ENCODE data around the gene PUS7.
"Not testable (repeated sequence)": the region's sequence is repeated elsewhere in the genome, so short reads cannot be mapped to it uniquely, and the experiment has no call there.

Gene PUS7

DNA sequence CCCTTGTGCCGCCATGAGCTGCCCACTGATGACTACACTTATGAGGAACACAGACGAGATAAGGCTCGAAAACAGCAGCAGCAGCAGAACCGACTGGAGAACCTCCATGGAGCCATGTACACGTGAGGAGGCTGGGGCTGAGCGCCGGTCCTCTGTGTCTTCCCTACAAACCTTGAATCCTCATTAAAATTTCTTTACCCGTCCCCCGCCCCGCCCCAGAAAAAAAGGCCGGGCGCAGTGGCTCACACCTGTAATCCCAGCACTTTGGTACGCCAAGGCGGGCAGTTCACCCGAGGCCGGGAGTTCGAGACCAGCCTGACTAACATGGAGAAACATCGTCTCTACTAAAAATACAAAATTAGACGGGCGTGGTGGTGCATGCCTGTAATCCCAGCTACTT lies 8.5 kb upstream of the PUS7 start:
- Histone ChIP-seq H4K8ac (ENCODE audit: low read depth, low read length) (no peak overlapping the region), H3K9ac (ENCODE audit: low read length) (no peak overlapping the region), H2AK5ac (ENCODE audit: low read length) (no peak overlapping the region), H2BK12ac (ENCODE audit: low read length) (no peak overlapping the region), H3K4me3 (ENCODE audit: low read depth, low read length) (no peak overlapping the region), H4K91ac (ENCODE audit: low read depth, low read length) (no peak overlapping the region), H3K79me1 (ENCODE audit: low read length) (peaks cover 4% of the 10 kb centered on the region), H4K12ac (ENCODE audit: low read depth, low read length) (no peak overlapping the region), H3K23ac (ENCODE audit: low read length) (no peak overlapping the region), H3K27ac (ENCODE audit: low read depth, low read length) (no peak overlapping the region), H3K36me3 (ENCODE audit: control insufficient read depth in 1 of 2, insufficient read depth in 2 of 2, low read length in 2 of 2) (no peaks in the 10 kb centered on the region), H3K27me3 (ENCODE audit: insufficient read depth, low read length) (no peaks in the 10 kb centered on the region), H3K18ac (ENCODE audit: low read length) (no peak overlapping the region), H3K4ac (ENCODE audit: low read depth, low read length) (no peak overlapping the region), H2BK5ac (ENCODE audit: low read depth, low read length, poor library complexity) (no peak overlapping the region), H2AFZ (ENCODE audit: insufficient read depth, low read length, poor library complexity) (no peak overlapping the region), H3K4me2 (ENCODE audit: low read length) (no peak overlapping the region), H3K4me1 (ENCODE audit: control insufficient read depth in 1 of 2, insufficient read depth in 2 of 2, low read length in 2 of 2) (peaks cover 4 to 5% of the 10 kb centered on the region in 2 experiments), H3K14ac (ENCODE audit: low read length) (no peak overlapping the region), H2BK120ac (ENCODE audit: insufficient read depth, low read length, poor library complexity) (no peak overlapping the region), H3K79me2 (ENCODE audit: control insufficient read depth, insufficient read depth, low read length, poor library complexity) (peaks cover 8% of the 10 kb centered on the region), H3K9me3 (ENCODE audit: insufficient read depth, low read depth, low read length) (peaks cover 1% of the 10 kb centered on the region)
- no peak for DNase-seq
- WGBS (ENCODE audit: extremely low coverage, insufficient coverage, insufficient read length) = no CpG with 5 or more reads among the region's 20 CpGs

- Histone ChIP-seq H2BK12ac (ENCODE audit: low read length) (no peak overlapping the region), H3K9ac (ENCODE audit: low read length) (no peak overlapping the region), H3K36me3 (ENCODE audit: control insufficient read depth in 1 of 2, insufficient read depth in 2 of 2, low read length in 2 of 2) (no peaks in the 10 kb centered on the region), H3K4me1 (ENCODE audit: control insufficient read depth in 1 of 2, insufficient read depth in 2 of 2, low read length in 2 of 2) (peaks cover 4 to 5% of the 10 kb centered on the region in 2 experiments), H3K27me3 (ENCODE audit: insufficient read depth, low read length) (no peaks in the 10 kb centered on the region), H3K9me3 (ENCODE audit: insufficient read depth, low read depth, low read length) (peaks cover 1% of the 10 kb centered on the region), H4K12ac (ENCODE audit: low read depth, low read length) (no peak overlapping the region), H3K4me2 (ENCODE audit: low read length) (no peak overlapping the region), H3K4ac (ENCODE audit: low read depth, low read length) (no peak overlapping the region), H3K14ac (ENCODE audit: low read length) (no peak overlapping the region), H2BK120ac (ENCODE audit: insufficient read depth, low read length, poor library complexity) (no peak overlapping the region), H3K23ac (ENCODE audit: low read length) (no peak overlapping the region), H3K27ac (ENCODE audit: low read depth, low read length) (no peak overlapping the region), H2AK5ac (ENCODE audit: low read length) (no peak overlapping the region), H4K91ac (ENCODE audit: low read depth, low read length) (no peak overlapping the region), H3K4me3 (ENCODE audit: low read depth, low read length) (no peak overlapping the region), H2AFZ (ENCODE audit: insufficient read depth, low read length, poor library complexity) (no peak overlapping the region), H2BK5ac (ENCODE audit: low read depth, low read length, poor library complexity) (no peak overlapping the region), H3K79me2 (ENCODE audit: control insufficient read depth, insufficient read depth, low read length, poor library complexity) (peaks cover 8% of the 10 kb centered on the region), H3K18ac (ENCODE audit: low read length) (no peak overlapping the region), H4K8ac (ENCODE audit: low read depth, low read length) (no peak overlapping the region), H3K79me1 (ENCODE audit: low read length) (peaks cover 4% of the 10 kb centered on the region)
- no peak for DNase-seq
- WGBS (ENCODE audit: extremely low coverage, insufficient coverage, insufficient read length) = no CpG with 5 or more reads among the region's 10 CpGs
Observed at GRCh38 chr7:105530126-105530525, 8.1 kb upstream of the PUS7 start.

DNA sequence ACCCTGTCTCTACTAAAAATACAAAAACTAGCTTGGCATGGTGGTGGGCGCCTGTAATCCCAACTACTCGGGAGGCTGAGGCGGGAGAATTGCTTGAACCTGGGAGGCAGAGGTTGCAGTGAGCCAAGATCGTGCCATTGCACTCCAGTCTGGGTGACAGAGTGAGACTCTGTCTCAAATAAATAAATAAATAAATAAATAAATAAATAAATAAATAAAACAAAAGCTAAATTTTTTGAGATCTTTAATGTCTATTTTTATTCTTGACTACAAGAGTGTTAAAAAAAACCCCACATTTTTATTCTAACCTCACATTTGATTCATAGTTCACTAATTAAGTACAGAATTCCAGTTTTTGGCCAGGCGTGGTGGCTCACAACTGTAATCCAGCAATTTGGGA lies 5.7 kb upstream of the PUS7 start:
- H2AK5ac ChIP-seq (ENCODE audit: low read length); H3K9ac ChIP-seq (ENCODE audit: low read length); H3K23ac ChIP-seq (ENCODE audit: low read length); H3K4ac ChIP-seq (ENCODE audit: low read depth, low read length); H3K27ac ChIP-seq (ENCODE audit: low read depth, low read length); H3K79me1 ChIP-seq (ENCODE audit: low read length); H2BK5ac ChIP-seq (ENCODE audit: low read depth, low read length, poor library complexity); H2BK12ac ChIP-seq (ENCODE audit: low read length); H3K79me2 ChIP-seq (ENCODE audit: control insufficient read depth, insufficient read depth, low read length, poor library complexity); H3K36me3 ChIP-seq (ENCODE audit: control insufficient read depth in 1 of 2, insufficient read depth in 2 of 2, low read length in 2 of 2); H3K4me3 ChIP-seq (ENCODE audit: low read depth, low read length); H3K14ac ChIP-seq (ENCODE audit: low read length); H3K4me2 ChIP-seq (ENCODE audit: low read length); H4K91ac ChIP-seq (ENCODE audit: low read depth, low read length); H2BK120ac ChIP-seq (ENCODE audit: insufficient read depth, low read length, poor library complexity); DNase-seq; H3K27me3 ChIP-seq (ENCODE audit: insufficient read depth, low read length); H4K8ac ChIP-seq (ENCODE audit: low read depth, low read length); H3K9me3 ChIP-seq (ENCODE audit: insufficient read depth, low read depth, low read length); H2AFZ ChIP-seq (ENCODE audit: insufficient read depth, low read length, poor library complexity); H3K18ac ChIP-seq (ENCODE audit: low read length); H4K12ac ChIP-seq (ENCODE audit: low read depth, low read length); H3K4me1 ChIP-seq (ENCODE audit: control insufficient read depth in 1 of 2, insufficient read depth in 2 of 2, low read length in 2 of 2): not testable (repeated sequence)
- WGBS (ENCODE audit: extremely low coverage, insufficient coverage, insufficient read length) = no CpG with 5 or more reads among the region's 5 CpGs

DNA sequence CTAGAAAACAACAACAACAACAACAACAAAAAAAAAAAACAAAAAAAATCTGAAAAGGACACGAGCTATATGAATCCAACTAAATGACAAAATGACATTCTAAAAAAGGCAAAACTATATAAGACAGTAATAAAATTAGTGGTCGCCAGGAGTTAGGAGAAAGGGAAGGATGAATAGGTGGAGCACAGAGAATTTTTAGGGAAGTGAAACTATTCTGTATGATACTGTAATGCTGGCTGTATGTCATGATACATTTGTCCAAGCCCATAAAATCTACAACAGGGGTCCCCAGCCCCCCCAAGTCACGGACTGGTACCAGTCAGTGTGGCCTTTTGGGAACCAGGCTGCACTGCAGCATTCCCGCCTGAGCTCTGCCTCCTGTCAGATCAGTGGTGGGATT lies 2.8 kb upstream of the PUS7 start:
- Histone ChIP-seq H2AFZ (ENCODE audit: insufficient read depth, low read length, poor library complexity) (no peak overlapping the region), H3K4me2 (ENCODE audit: low read length) (no peak overlapping the region), H3K79me1 (ENCODE audit: low read length) (peaks cover 2% of the 10 kb centered on the region), H4K12ac (ENCODE audit: low read depth, low read length) (no peak overlapping the region), H3K36me3 (ENCODE audit: control insufficient read depth in 1 of 2, insufficient read depth in 2 of 2, low read length in 2 of 2) (no peaks in the 10 kb centered on the region), H4K8ac (ENCODE audit: low read depth, low read length) (no peak overlapping the region), H3K9me3 (ENCODE audit: insufficient read depth, low read depth, low read length) (no peaks in the 10 kb centered on the region), H3K4me3 (ENCODE audit: low read depth, low read length) (no peak overlapping the region), H3K23ac (ENCODE audit: low read length) (no peak overlapping the region), H3K14ac (ENCODE audit: low read length) (no peak overlapping the region), H3K18ac (ENCODE audit: low read length) (no peak overlapping the region), H2BK5ac (ENCODE audit: low read depth, low read length, poor library complexity) (no peak overlapping the region), H3K4me1 (ENCODE audit: control insufficient read depth in 1 of 2, insufficient read depth in 2 of 2, low read length in 2 of 2) (no peaks in the 10 kb centered on the region), H2BK12ac (ENCODE audit: low read length) (no peak overlapping the region), H2BK120ac (ENCODE audit: insufficient read depth, low read length, poor library complexity) (no peak overlapping the region), H3K79me2 (ENCODE audit: control insufficient read depth, insufficient read depth, low read length, poor library complexity) (peaks cover 2% of the 10 kb centered on the region), H3K27ac (ENCODE audit: low read depth, low read length) (no peak overlapping the region), H3K9ac (ENCODE audit: low read length) (no peak overlapping the region), H2AK5ac (ENCODE audit: low read length) (no peak overlapping the region), H4K91ac (ENCODE audit: low read depth, low read length) (no peak overlapping the region), H3K4ac (ENCODE audit: low read depth, low read length) (no peak overlapping the region), H3K27me3 (ENCODE audit: insufficient read depth, low read length) (no peaks in the 10 kb centered on the region)
- DNase-seq = no peak
- WGBS (ENCODE audit: extremely low coverage, insufficient coverage, insufficient read length) = no CpG with 5 or more reads among the region's 4 CpGs

Data from trophoblast cell (in vitro differentiated cells and primary cell).